ENCODE measurements around the gene HLF. TPM values are rescaled to one million over a fixed set of nuclear protein-coding genes. Genes with fewer than 3 reads are reported as not detected.
"Not testable (repeated sequence)": the region's sequence is repeated elsewhere in the genome, so short reads cannot be mapped to it uniquely, and the experiment has no call there.

Gene HLF
- total RNA-seq, 1 donor: not detected

GRCh38 chr17:55326030-55326429, 61.3 kb downstream of the HLF start:
- TF ChIP-seq CTCF (IDR thresholded peaks at IDR 0.05; ENCODE audit: insufficient read depth, low read depth, low read length): no peak
- no peak overlapping the region for H3K4me3 ChIP-seq (ENCODE audit: low read depth, low read length)
- no peak for DNase-seq (ENCODE audit: low read depth)

- DNase-seq (ENCODE audit: low read depth): no peak
- no peak for TF ChIP-seq CTCF (IDR thresholded peaks at IDR 0.05; ENCODE audit: insufficient read depth, low read depth, low read length)
- H3K4me3 ChIP-seq (ENCODE audit: low read depth, low read length): no peak overlapping the region
Observed at GRCh38 chr17:55327225-55328088, 62.7 kb downstream of the HLF start.

DNA sequence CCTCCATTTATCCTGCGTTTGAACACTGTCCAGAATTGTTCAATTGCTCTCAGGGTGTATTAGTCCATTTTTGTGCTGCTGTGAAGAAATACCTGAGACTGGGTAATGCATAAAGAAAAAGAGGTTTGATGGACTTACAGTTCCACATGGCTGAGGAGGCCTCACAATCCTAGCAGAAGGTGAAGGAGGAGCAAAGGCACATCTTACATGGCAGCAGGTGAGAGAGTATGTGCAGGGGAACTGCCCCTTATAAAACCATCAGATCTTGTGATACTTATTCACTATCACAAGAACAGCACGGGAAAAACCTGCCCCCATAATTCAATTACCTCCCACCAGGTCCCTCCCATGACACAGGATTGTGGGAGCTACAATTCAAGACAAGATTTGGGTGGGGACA, 63.8 kb downstream of the HLF start:
- H3K4me3 ChIP-seq (ENCODE audit: low read depth, low read length); DNase-seq (ENCODE audit: low read depth): not testable (repeated sequence)

- DNase-seq (ENCODE audit: low read depth): no peak
- no peak overlapping the region for H3K4me3 ChIP-seq (ENCODE audit: low read depth, low read length)
- TF ChIP-seq CTCF (IDR thresholded peaks at IDR 0.05; ENCODE audit: insufficient read depth, low read depth, low read length): no peak
Observed at GRCh38 chr17:55330344-55330933, 65.7 kb downstream of the HLF start.

DNA sequence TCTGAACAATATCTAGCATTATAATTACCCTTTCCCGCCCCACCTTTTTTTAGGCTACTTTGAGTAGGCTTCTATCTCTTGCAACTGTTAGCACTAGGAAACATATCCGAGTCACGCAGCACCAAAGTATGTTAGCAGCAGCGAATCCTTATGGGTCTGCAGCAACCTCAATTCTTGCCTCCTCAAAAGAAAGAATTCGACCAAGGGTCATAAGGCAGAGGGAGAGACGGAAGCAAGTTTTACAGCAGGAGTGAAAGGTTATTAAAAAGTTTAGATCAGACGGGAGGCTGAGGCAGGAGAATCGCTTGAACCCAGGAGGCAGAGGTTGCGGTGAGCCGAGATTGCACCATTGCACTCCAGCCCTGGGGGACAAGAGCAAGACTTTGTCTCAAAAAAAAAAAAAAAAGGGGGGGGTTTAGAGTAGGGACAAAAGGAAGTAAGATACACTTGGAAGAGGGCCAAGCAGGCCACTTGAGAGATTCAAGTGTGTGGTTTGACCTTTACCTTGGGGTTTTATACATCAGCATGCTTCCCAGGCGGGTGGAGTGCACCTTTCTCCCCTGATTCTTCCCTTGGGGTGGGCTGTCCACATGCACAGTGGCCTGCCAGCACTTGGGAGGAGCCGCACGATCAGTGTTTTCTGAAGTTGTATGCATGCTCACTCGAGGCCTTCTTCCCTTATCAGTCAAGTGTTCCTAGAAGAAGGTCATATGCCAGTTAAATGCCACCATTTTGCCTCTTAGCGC, 67.7 kb downstream of the HLF start:
- no peak for DNase-seq (ENCODE audit: low read depth)
- H3K4me3 ChIP-seq (ENCODE audit: low read depth, low read length): no peak overlapping the region
- TF ChIP-seq CTCF (IDR thresholded peaks at IDR 0.05; ENCODE audit: insufficient read depth, low read depth, low read length): no peak

- H3K4me3 ChIP-seq (ENCODE audit: low read depth, low read length): no peak overlapping the region
- no peak for DNase-seq (ENCODE audit: low read depth)
- no peak for TF ChIP-seq CTCF (IDR thresholded peaks at IDR 0.05; ENCODE audit: insufficient read depth, low read depth, low read length)
Observed at GRCh38 chr17:55334285-55334684, 69.5 kb downstream of the HLF start.

Measured in fibroblast of villous mesenchyme (primary cell).